Neural cell (in vitro differentiated cells): ENCODE data around the gene LGALS3BP. TPM values are rescaled to one million over a fixed set of nuclear protein-coding genes. Genes with fewer than 3 reads are reported as not detected.

Source experiments
- H2AFZ ChIP-seq: fragments of 200-600, 300-800 bp; sonication (generic), shearing (Covaris generic); 2 replicates; pipeline ENCODE4 v1.6.0; 2014; ENCODE audit warnings: low read depth, mild to moderate bottlenecking, antibody characterized with exemption, low read length, moderate library complexity
- H3F3A ChIP-seq: fragments of 200-600 bp; shearing (Covaris generic); 2 replicates; pipeline ENCODE4 v1.6.1; 2016; ENCODE audit warnings: mild to moderate bottlenecking, moderate library complexity, mixed read lengths, antibody characterized with exemption, low read length; ENCODE audit not compliant: insufficient read depth, poor library complexity, severe bottlenecking
- H3K27ac ChIP-seq: fragments of 200-600, 300-800 bp; sonication (generic), shearing (Covaris generic); 2 replicates; pipeline ENCODE4 v1.5.1; 2014; ENCODE audit warnings: mild to moderate bottlenecking, low read length, moderate library complexity
- H3K27me3 ChIP-seq: fragments of 300-800, 200-600 bp; sonication (generic), shearing (Covaris generic); 2 replicates; pipeline ENCODE4 v1.6.0; 2014; ENCODE audit warnings: mild to moderate bottlenecking, low read depth, low read length, moderate library complexity; ENCODE audit not compliant: insufficient read depth
- H3K36me3 ChIP-seq: fragments of 300-800, 200-600 bp; sonication (generic), shearing (Covaris generic); 2 replicates; pipeline ENCODE4 v1.5.1; 2014; ENCODE audit warnings: mild to moderate bottlenecking, antibody characterized with exemption, low read length, moderate library complexity; ENCODE audit not compliant: insufficient read depth
- H3K4me2 ChIP-seq: fragments of 300-800, 200-600 bp; sonication (generic), shearing (Covaris generic); 2 replicates; pipeline ENCODE4 v1.6.0; 2014; ENCODE audit warnings: mild to moderate bottlenecking, low read length
- H3K4me3 ChIP-seq: fragments of 300-800, 200-600 bp; sonication (generic), shearing (Covaris generic); 2 replicates; pipeline ENCODE4 v1.5.1; 2014; ENCODE audit warnings: mild to moderate bottlenecking, low read length, moderate library complexity
- H3K79me2 ChIP-seq: fragments of 200-600 bp; shearing (Covaris generic); replicated peaks from 2 replicates; pipeline ENCODE4 v1.6.0; 2014; ENCODE audit warnings: mild to moderate bottlenecking, low read length, moderate library complexity; ENCODE audit not compliant: insufficient read depth
- H3K9ac ChIP-seq: fragments of 300-800, 200-600 bp; sonication (generic), shearing (Covaris generic); 2 replicates; pipeline ENCODE4 v1.6.1; 2016; ENCODE audit warnings: mild to moderate bottlenecking, low read length, mixed read lengths
- H3K9me2 ChIP-seq: fragments of 200-600 bp; shearing (Covaris generic); 2 replicates; pipeline ENCODE4 v1.6.1; 2016; ENCODE audit warnings: mild to moderate bottlenecking, low read length, mixed read lengths; ENCODE audit not compliant: insufficient read depth
- H3K9me3 ChIP-seq: fragments of 200-600, 300-800 bp; sonication (generic), shearing (Covaris generic); 2 replicates; pipeline ENCODE4 v1.6.1; 2016; ENCODE audit warnings: mild to moderate bottlenecking, mixed run types, low read length, moderate library complexity, mixed read lengths
- H4K20me1 ChIP-seq: fragments of 200-600 bp; shearing (Covaris generic); 2 replicates; pipeline ENCODE4 v1.6.1; 2016; ENCODE audit warnings: mild to moderate bottlenecking, mixed run types; ENCODE audit not compliant: insufficient read depth
- CTCF ChIP-seq: fragments of 450-650 bp; IDR thresholded peaks from 2 replicates; pipeline ENCODE4 v1.5.1; 2014; ENCODE audit warnings: antibody characterized with exemption, mild to moderate bottlenecking, moderate library complexity; ENCODE audit not compliant: poor library complexity, severe bottlenecking
- EP300 ChIP-seq: fragments of 450-650 bp; conservative IDR thresholded peaks from 2 replicates; pipeline ENCODE4 v1.6.1; 2014; ENCODE audit warnings: antibody characterized with exemption, mild to moderate bottlenecking, moderate library complexity; ENCODE audit not compliant: poor library complexity, severe bottlenecking
- EZH2 ChIP-seq: fragments of 200-600, 300-800 bp; shearing (Covaris generic), sonication (generic); IDR thresholded peaks from 2 replicates; pipeline ENCODE4 v1.6.1; 2014; ENCODE audit warnings: antibody characterized with exemption, low read length, borderline replicate concordance, mild to moderate bottlenecking; ENCODE audit not compliant: insufficient read depth, poor library complexity, severe bottlenecking
- MXI1 ChIP-seq: fragments of 450-650 bp; conservative IDR thresholded peaks from 2 replicates; pipeline ENCODE4 v1.6.1; 2014; ENCODE audit warnings: antibody characterized with exemption, mild to moderate bottlenecking; ENCODE audit not compliant: poor library complexity, severe bottlenecking
- POLR2AphosphoS5 ChIP-seq: IDR thresholded peaks from 2 replicates; pipeline ENCODE4 v1.6.1; 2012
- RAD21 ChIP-seq: fragments of 450-650 bp; conservative IDR thresholded peaks from 2 replicates; pipeline ENCODE4 v1.6.1; 2014; ENCODE audit warnings: antibody characterized with exemption, mild to moderate bottlenecking, moderate library complexity
- SMC3 ChIP-seq: fragments of 450-650 bp; conservative IDR thresholded peaks from 2 replicates; pipeline ENCODE4 v1.6.1; 2014; ENCODE audit warnings: antibody characterized with exemption, mild to moderate bottlenecking, moderate library complexity; ENCODE audit not compliant: poor library complexity
- TAF1 ChIP-seq: IDR thresholded peaks from 2 replicates; pipeline ENCODE4 v1.6.1; 2012; ENCODE audit warnings: low read depth
- polyA plus RNA-seq: library from polyadenylated mRNA; depleted of rRNA; stranded (reverse); fragments of >200 nt; gene quantifications from 2 replicates; pipeline ENCODE4 v1.2.3, GENCODE V29; 2014
- TF ChIP-seq, protein P1 (sequence below): IDR thresholded peaks from 2 replicates; pipeline ENCODE4 v1.6.1; 2012; ENCODE audit warnings: borderline replicate concordance

The LGALS3BP gene
- polyA plus RNA-seq, 1 donor from 2014 or later, result 5.4 TPM

GRCh38 chr17:79008666-79009387, 29.1 kb upstream of the LGALS3BP start:
- TF ChIP-seq TAF1, result no peak
- TF ChIP-seq RAD21, result no peak
- TF ChIP-seq SMC3, result no peak
- TF ChIP-seq EZH2, result no peak
- TF ChIP-seq POLR2AphosphoS5, result no peak
- TF ChIP-seq EP300, result no peak
- TF ChIP-seq MXI1, result no peak
- no peak for TF ChIP-seq CTCF
- H3K9me3 ChIP-seq, result no peaks in the 10 kb centered on the region
- H3K27ac ChIP-seq, result no peak overlapping the region
- no peaks in the 10 kb centered on the region for H3F3A ChIP-seq
- H3K4me2 ChIP-seq, result peak overlapping the region; percentile 69
- H3K4me3 ChIP-seq, result peak overlapping the region; percentile 93
- H4K20me1 ChIP-seq, result no peaks in the 10 kb centered on the region
- no peak overlapping the region for H2AFZ ChIP-seq
- no peaks in the 10 kb centered on the region for H3K9me2 ChIP-seq
- peak overlapping the region; percentile 82 for H3K9ac ChIP-seq
- no peaks in the 10 kb centered on the region for H3K36me3 ChIP-seq
- H3K27me3 ChIP-seq, result no peaks in the 10 kb centered on the region
- H3K79me2 ChIP-seq, result peaks cover 21% of the 10 kb centered on the region

- no peak overlapping the region for H2AFZ ChIP-seq
- H3K27ac ChIP-seq, result no peak overlapping the region
- H4K20me1 ChIP-seq, result no peaks in the 10 kb centered on the region
- no peaks in the 10 kb centered on the region for H3F3A ChIP-seq
- TF ChIP-seq, protein P1, sequence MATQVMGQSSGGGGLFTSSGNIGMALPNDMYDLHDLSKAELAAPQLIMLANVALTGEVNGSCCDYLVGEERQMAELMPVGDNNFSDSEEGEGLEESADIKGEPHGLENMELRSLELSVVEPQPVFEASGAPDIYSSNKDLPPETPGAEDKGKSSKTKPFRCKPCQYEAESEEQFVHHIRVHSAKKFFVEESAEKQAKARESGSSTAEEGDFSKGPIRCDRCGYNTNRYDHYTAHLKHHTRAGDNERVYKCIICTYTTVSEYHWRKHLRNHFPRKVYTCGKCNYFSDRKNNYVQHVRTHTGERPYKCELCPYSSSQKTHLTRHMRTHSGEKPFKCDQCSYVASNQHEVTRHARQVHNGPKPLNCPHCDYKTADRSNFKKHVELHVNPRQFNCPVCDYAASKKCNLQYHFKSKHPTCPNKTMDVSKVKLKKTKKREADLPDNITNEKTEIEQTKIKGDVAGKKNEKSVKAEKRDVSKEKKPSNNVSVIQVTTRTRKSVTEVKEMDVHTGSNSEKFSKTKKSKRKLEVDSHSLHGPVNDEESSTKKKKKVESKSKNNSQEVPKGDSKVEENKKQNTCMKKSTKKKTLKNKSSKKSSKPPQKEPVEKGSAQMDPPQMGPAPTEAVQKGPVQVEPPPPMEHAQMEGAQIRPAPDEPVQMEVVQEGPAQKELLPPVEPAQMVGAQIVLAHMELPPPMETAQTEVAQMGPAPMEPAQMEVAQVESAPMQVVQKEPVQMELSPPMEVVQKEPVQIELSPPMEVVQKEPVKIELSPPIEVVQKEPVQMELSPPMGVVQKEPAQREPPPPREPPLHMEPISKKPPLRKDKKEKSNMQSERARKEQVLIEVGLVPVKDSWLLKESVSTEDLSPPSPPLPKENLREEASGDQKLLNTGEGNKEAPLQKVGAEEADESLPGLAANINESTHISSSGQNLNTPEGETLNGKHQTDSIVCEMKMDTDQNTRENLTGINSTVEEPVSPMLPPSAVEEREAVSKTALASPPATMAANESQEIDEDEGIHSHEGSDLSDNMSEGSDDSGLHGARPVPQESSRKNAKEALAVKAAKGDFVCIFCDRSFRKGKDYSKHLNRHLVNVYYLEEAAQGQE, result no peak
- TF ChIP-seq POLR2AphosphoS5 (no peak), EZH2 (no peak), SMC3 (no peak)
- H3K79me2 ChIP-seq, result peaks cover 21% of the 10 kb centered on the region
- H3K9me3 ChIP-seq, result no peaks in the 10 kb centered on the region
- H3K36me3 ChIP-seq, result no peaks in the 10 kb centered on the region
- H3K9ac ChIP-seq, result no peak overlapping the region
- H3K4me2 ChIP-seq, result no peak overlapping the region
- H3K27me3 ChIP-seq, result no peaks in the 10 kb centered on the region
- no peaks in the 10 kb centered on the region for H3K9me2 ChIP-seq
- H3K4me3 ChIP-seq, result peak overlapping the region; percentile 93
Measured at GRCh38 chr17:79007504-79008381, 28.0 kb upstream of the LGALS3BP start.
